Lower leg skin (tissue), 3 donors: ENCODE data around the gene SLC7A7.

ENCODE experiments used
- POLR2A ChIP-seq, 2 donors: fragments of 450-650 bp; IDR thresholded peaks; one replicate each; pipeline ENCODE4 v1.6.1; 2016 to 2017; ENCODE audit warnings: antibody characterized with exemption in 2 of 2, mild to moderate bottlenecking in 1 of 2, moderate library complexity in 1 of 2
- TF ChIP-seq, protein P1 (sequence below), 3 donors: fragments of 450-650 bp; IDR thresholded peaks; one replicate each; pipeline ENCODE4 v1.5.1; 2016; ENCODE audit warnings: antibody characterized with exemption in 3 of 3, mild to moderate bottlenecking in 3 of 3, moderate library complexity in 2 of 3

DNA sequence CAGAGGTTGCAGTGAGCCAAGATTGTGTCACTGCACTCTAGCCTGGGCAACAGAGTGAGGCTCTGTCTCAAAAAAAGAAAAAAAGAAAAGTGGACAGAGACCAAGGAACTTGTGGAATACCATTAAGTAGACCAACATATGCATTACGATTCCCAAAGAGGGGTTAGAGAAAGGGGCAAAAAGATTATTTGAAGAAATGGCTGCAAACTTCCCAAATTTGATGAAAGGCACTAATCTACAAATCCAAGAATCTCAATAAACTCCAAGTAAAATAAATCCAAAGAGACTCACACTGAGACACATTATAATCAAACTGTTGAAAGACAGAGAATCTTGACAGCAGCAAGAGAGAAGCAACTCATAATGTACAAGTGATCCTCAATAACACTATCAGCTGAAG lies 53.5 kb downstream of the SLC7A7 start:
- no peak for TF ChIP-seq POLR2A (IDR thresholded peaks at IDR 0.05)
- TF ChIP-seq, protein P1, sequence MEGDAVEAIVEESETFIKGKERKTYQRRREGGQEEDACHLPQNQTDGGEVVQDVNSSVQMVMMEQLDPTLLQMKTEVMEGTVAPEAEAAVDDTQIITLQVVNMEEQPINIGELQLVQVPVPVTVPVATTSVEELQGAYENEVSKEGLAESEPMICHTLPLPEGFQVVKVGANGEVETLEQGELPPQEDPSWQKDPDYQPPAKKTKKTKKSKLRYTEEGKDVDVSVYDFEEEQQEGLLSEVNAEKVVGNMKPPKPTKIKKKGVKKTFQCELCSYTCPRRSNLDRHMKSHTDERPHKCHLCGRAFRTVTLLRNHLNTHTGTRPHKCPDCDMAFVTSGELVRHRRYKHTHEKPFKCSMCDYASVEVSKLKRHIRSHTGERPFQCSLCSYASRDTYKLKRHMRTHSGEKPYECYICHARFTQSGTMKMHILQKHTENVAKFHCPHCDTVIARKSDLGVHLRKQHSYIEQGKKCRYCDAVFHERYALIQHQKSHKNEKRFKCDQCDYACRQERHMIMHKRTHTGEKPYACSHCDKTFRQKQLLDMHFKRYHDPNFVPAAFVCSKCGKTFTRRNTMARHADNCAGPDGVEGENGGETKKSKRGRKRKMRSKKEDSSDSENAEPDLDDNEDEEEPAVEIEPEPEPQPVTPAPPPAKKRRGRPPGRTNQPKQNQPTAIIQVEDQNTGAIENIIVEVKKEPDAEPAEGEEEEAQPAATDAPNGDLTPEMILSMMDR (IDR thresholded peaks at IDR 0.05): no peak
